Fibroblast of mammary gland (primary cell): ENCODE measurements around the gene EIF4A3.

Source experiments
- DNase-seq: peaks from one replicate; pipeline ENCODE4 v3.0.0-alpha.2; 2010; ENCODE audit warnings: low read depth
- H3K4me3 ChIP-seq: 2 replicates; pipeline ENCODE4 v1.5.1; 2011; ENCODE audit warnings: low read depth, mild to moderate bottlenecking, low read length, moderate library complexity; ENCODE audit not compliant: control insufficient read depth
- TF ChIP-seq, protein P1 (sequence below): conservative IDR thresholded peaks from 2 replicates; pipeline ENCODE4 v1.5.1; 2011; ENCODE audit warnings: low read depth, low read length, inconsistent platforms; ENCODE audit not compliant: control insufficient read depth, insufficient read depth

The EIF4A3 gene

DNA sequence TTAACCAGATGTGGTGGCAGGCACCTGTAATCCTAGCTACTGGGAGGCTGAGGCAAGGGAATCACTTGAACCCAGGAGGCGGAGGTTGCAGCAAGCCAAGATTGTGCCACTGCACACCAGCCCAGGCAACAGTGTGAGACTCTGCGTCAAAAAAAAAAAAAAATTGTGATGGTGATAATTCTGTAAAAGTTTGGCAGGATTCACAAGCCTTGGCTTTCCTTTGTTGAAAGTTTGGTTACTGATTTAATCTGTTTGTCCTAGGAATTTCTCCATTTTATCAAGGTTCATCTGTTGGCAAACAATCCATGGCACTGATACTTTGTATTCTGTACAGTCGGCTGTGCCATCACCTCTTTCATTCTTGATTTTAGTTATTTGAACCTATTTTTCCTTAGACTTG is 15.9 kb downstream of the EIF4A3 start:
- TF ChIP-seq, protein P1, sequence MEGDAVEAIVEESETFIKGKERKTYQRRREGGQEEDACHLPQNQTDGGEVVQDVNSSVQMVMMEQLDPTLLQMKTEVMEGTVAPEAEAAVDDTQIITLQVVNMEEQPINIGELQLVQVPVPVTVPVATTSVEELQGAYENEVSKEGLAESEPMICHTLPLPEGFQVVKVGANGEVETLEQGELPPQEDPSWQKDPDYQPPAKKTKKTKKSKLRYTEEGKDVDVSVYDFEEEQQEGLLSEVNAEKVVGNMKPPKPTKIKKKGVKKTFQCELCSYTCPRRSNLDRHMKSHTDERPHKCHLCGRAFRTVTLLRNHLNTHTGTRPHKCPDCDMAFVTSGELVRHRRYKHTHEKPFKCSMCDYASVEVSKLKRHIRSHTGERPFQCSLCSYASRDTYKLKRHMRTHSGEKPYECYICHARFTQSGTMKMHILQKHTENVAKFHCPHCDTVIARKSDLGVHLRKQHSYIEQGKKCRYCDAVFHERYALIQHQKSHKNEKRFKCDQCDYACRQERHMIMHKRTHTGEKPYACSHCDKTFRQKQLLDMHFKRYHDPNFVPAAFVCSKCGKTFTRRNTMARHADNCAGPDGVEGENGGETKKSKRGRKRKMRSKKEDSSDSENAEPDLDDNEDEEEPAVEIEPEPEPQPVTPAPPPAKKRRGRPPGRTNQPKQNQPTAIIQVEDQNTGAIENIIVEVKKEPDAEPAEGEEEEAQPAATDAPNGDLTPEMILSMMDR = no peak
- H3K4me3 ChIP-seq = no peak overlapping the region
- DNase-seq = no peak

DNA sequence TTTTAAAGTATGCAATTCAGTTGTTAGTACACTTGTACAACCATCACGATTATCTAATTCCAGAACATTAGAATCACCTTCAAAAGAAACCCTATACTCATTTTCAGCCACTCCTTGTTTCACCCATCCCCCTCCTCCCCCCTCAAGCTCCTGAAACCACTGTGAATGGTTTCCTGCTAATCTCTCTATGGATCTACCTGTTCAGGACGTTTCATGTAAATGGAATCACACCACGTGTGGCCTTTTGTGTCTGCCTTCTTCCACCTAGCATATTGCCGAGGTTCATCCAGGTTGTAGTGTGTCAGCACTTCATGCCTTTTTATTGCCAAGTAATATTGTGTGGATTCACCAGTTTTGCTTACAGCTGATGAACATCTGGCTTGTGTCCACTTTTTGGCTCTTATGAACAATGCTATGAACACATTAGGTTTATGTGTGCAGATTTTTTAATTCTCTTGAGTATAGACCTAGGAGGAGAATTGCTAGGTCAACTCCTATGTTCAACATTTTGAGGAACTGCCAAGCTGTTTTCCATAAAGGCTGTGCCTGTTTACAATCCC is 17.8 kb downstream of the EIF4A3 start:
- no peak overlapping the region for H3K4me3 ChIP-seq
- peak; percentile 37 for DNase-seq
- TF ChIP-seq, protein P1 = no peak

DNA sequence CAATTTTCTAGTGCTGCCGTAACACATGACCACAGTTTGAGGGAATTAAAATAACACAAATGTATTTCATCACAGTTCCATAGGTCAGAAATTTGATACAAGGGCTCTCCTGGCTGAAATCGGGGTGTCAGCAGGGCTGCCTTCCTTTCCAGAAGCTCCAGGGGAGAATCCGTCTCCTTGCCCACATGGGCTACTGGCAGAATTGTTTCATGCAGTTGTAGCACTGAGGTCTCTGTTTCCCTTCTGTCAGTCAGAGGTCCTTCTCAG is 20.5 kb downstream of the EIF4A3 start:
- DNase-seq = no peak
- TF ChIP-seq, protein P1 = no peak
- no peak overlapping the region for H3K4me3 ChIP-seq

DNA sequence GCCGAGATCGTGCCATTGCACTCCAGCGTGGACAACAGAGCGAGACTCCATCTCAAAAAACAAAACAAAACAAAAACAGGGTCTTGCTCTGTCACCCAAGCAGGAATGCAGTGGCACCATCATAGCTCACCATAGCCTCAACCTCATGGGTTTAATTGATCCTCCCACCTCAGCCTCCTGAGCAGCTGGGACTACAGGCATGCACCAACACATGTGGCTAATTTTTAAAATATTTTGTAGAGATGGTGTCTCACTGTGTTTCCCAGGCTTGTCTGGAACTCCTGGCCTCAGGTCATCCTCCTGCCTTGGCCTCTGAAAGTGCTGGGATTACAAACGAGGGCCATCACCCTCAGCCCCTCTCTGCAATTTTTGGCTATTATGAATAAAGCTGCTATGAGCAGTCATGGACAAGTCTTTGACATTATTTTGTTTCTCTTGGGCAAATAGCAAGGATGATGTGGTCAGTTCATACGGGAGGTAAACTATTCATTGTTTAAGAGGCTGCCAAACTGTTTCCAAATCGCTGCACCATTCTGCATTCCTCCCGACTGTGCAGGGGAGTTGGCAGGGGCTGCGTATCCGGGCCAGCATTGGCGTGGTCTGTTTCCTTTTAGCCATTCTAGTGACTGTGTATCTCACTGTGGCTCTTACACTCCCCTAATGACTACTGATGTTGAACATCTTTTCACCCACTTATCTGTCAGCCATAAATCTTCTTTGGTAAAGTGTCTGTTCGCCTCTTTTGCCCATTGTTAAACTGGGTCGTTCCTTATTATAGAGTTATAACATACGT is 21.1 kb downstream of the EIF4A3 start:
- DNase-seq = peak; percentile 90
- TF ChIP-seq, protein P1 = no peak
- H3K4me3 ChIP-seq = no peak overlapping the region

DNA sequence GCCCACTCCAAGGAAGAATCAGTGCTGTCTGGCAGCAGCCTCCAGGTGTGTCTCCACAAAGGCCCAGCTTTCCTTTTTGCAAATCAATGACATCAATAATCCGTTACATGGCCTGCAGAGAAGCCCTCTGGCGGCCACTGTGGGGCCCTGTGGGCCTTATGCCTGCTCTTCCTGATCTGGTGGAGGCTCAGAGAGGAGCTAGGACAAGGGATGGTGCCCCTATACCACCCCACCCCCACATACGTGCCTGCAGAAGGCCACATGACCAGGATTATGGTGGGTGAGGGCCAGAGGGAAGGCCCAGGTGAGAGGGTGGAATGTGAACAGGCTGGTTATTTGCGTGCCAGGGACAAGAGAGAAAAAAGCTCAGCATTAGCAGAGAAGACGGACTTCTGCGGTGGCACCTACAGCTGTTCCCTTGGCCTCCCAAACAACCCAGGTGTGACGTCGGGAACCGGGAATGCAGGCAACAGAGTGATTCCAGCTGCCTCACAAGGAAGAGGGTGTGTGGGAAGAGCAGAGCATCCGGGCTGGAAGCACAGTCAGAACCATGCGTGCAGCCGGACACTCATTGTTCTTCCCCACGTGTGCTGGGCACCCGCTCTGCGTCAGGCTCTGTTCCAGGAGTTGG is 22.5 kb downstream of the EIF4A3 start:
- TF ChIP-seq, protein P1 = peak; percentile 25
- DNase-seq = peak; percentile 84
- no peak overlapping the region for H3K4me3 ChIP-seq

DNA sequence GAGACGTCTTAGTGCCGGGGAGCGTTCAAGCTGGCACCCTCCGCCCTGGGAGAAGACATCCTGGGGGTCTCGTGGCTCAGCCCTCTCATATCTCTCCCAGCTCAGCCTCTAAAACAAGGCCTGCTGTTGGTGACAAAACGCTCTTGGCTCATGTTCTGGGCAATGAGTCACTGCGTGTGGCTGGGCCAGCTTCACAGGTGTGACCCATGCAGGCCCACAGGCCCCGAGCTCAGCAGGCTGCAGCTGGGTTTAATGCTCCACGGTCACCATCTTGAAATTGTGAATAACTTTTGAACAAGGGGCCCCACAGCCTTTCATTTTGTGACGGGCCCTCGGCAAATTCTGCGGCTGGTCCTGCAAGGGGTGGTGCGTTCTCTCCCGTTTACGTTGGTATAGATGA is 23.1 kb downstream of the EIF4A3 start:
- H3K4me3 ChIP-seq = no peak overlapping the region
- TF ChIP-seq, protein P1 = no peak
- DNase-seq = peak; percentile 72
